HepG2 (cell line): ENCODE measurements around the gene LSM2. TPM values are rescaled to one million over a fixed set of nuclear protein-coding genes. Genes with fewer than 3 reads are reported as not detected.

Experiments used
- ATM ChIP-seq: fragments of 450-650 bp; IDR thresholded peaks from 2 replicates; pipeline ENCODE4 v1.7.1; 2017; ENCODE audit warnings: mild to moderate bottlenecking, borderline replicate concordance
- FOXC1 ChIP-seq: sonication (generic); formaldehyde crosslinking; IDR thresholded peaks from 2 replicates; pipeline ENCODE4 v1.8.0; 2022; ENCODE audit warnings: mild to moderate bottlenecking, missing genetic modification reagents, borderline replicate concordance
- ISX ChIP-seq: sonication (generic); formaldehyde crosslinking; conservative IDR thresholded peaks from 2 replicates; pipeline ENCODE4 v1.5.0; 2020; ENCODE audit warnings: missing genetic modification reagents
- MAZ ChIP-seq, 2 experiments: sonication (generic) in 1 of 2; formaldehyde crosslinking in 1 of 2; IDR thresholded peaks; 2 replicates each; pipeline versions ENCODE4 v1.5.0 to v1.6.1; 2012 to 2020; ENCODE audit warnings: low read depth in 2 of 2, mild to moderate bottlenecking in 2 of 2, borderline replicate concordance in 1 of 2, improper control_type of control experiment in 1 of 2, low read length in 1 of 2, missing genetic modification reagents in 1 of 2, moderate library complexity in 1 of 2
- MBD4 ChIP-seq: IDR thresholded peaks from 2 replicates; pipeline ENCODE4 v1.6.1; 2012; ENCODE audit warnings: low read length, inconsistent platforms, borderline replicate concordance
- NAIF1 ChIP-seq: sonication (generic); formaldehyde crosslinking; IDR thresholded peaks from 2 replicates; pipeline ENCODE4 v1.5.0; 2020; ENCODE audit warnings: mild to moderate bottlenecking, missing genetic modification reagents, borderline replicate concordance
- NFIC ChIP-seq: IDR thresholded peaks from 2 replicates; pipeline ENCODE4 v1.6.1; 2012; ENCODE audit warnings: mild to moderate bottlenecking, low read length, inconsistent platforms
- STAG1 ChIP-seq: sonication (generic); formaldehyde crosslinking; IDR thresholded peaks from 2 replicates; pipeline ENCODE4 v1.4.0; 2020; ENCODE audit warnings: missing genetic modification reagents
- U2AF1 ChIP-seq: fragments of 200-400 bp; formaldehyde crosslinking; optimal IDR thresholded peaks from 2 replicates; pipeline ENCODE3; 2017; ENCODE audit warnings: mild to moderate bottlenecking, low read depth, low read length
- ZBTB39 ChIP-seq: sonication (generic); formaldehyde crosslinking; IDR thresholded peaks from 2 replicates; pipeline ENCODE4 v1.5.0; 2020; ENCODE audit warnings: missing genetic modification reagents
- ZNF12 ChIP-seq: sonication (generic); formaldehyde crosslinking; IDR thresholded peaks from 2 replicates; pipeline ENCODE4 v1.5.0; 2020; ENCODE audit warnings: missing genetic modification reagents
- ZNF253 ChIP-seq: sonication (generic); formaldehyde crosslinking; IDR thresholded peaks from 2 replicates; pipeline ENCODE4 v1.8.0; 2022; ENCODE audit warnings: mild to moderate bottlenecking, missing genetic modification reagents, borderline replicate concordance
- ZNF552 ChIP-seq: sonication (generic); formaldehyde crosslinking; IDR thresholded peaks from 2 replicates; pipeline ENCODE4 v1.9.0; 2022; ENCODE audit warnings: missing genetic modification reagents, mild to moderate bottlenecking, borderline replicate concordance
- ZNF564 ChIP-seq: sonication (generic); formaldehyde crosslinking; IDR thresholded peaks from 2 replicates; pipeline ENCODE4 v1.8.1; 2023; ENCODE audit warnings: mild to moderate bottlenecking, missing genetic modification reagents
- ZNF572 ChIP-seq: sonication (generic); formaldehyde crosslinking; IDR thresholded peaks from 2 replicates; pipeline ENCODE4 v1.5.1; 2020; ENCODE audit warnings: mild to moderate bottlenecking, missing genetic modification reagents
- ZNF777 ChIP-seq: sonication (generic); formaldehyde crosslinking; IDR thresholded peaks from 2 replicates; pipeline ENCODE4 v1.4.0; 2020; ENCODE audit warnings: missing genetic modification reagents
- polyA plus RNA-seq, 8 experiments: library from polyadenylated mRNA; depleted of rRNA in 3 of 8; stranded (reverse) in 7 of 8; unstranded in 1 of 8; fragments of >200 nt; fragmentation: Illumina TruSeq in 4 of 8; extraction: Trizol in 4 of 8; gene quantifications; 2 replicates each; pipeline versions ENCODE4 v1.2.1 to v1.2.3, GENCODE V29; 2011 to 2016; ENCODE audit warnings: low read depth in 4 of 8, missing spikeins in 1 of 8, mixed read lengths in 1 of 8; ENCODE audit not compliant: insufficient read depth in 1 of 8
- total RNA-seq, 5 experiments: library from RNA; depleted of rRNA; stranded (reverse); fragments of >200 nt; fragmentation: Illumina TruSeq; extraction: Trizol; gene quantifications; 2 replicates each; pipeline ENCODE4 v1.2.3, GENCODE V29; 2016; ENCODE audit warnings: low read depth in 1 of 5
- TF ChIP-seq, protein P1 (sequence below): sonication (generic); formaldehyde crosslinking; IDR thresholded peaks from 2 replicates; pipeline ENCODE4 v1.5.1; 2020; ENCODE audit warnings: mild to moderate bottlenecking, missing genetic modification reagents
- TF ChIP-seq, protein P2 (sequence below): IDR thresholded peaks from 2 replicates; pipeline ENCODE4 v1.6.1; 2012; ENCODE audit warnings: inconsistent platforms
- TF ChIP-seq, protein P3 (sequence below): IDR thresholded peaks from 2 replicates; pipeline ENCODE4 v1.4.0; 2020; ENCODE audit warnings: mild to moderate bottlenecking, missing genetic modification reagents

The LSM2 gene
- total and polyA plus RNA-seq, 2 of the 13 experiments (the other 11 are each of a cell fraction or from before 2014, with no cell fraction given) = 69.4 to 90.5 TPM

GRCh38 chr6:31815025-31815838 is 8.5 kb upstream of the LSM2 start, which contains the start of the genes HSPA1A and HSPA1L (continued):
- TF ChIP-seq ZNF12 (CRISPR knock-in tag) (peak; percentile 34; the same call in 1 of the 2 replicates), ZNF777 (CRISPR knock-in tag) (no peak), NAIF1 (CRISPR knock-in tag) (no peak), MAZ (IDR thresholded peaks at IDR 0.05; ENCODE audit: borderline replicate concordance, low read depth, low read length) (peak; percentile 86; the same call in 1 of the 2 replicates), MAZ (CRISPR knock-in tag; IDR thresholded peaks at IDR 0.05; ENCODE audit: low read depth) (peak; percentile 40; the same call in 1 of the 2 replicates), FOXC1 (CRISPR knock-in tag) (peak; percentile 37; the same call in 1 of the 2 replicates), STAG1 (0 out of 2 replicates have a peak, but pooled peaks have one; percentile 5), ZNF572 (no peak), ZBTB39 (no peak), ZNF552 (CRISPR knock-in tag) (0 out of 2 replicates have a peak, but pooled peaks have one; percentile 28), ATM (no peak), ZNF564 (no peak), ISX (CRISPR knock-in tag) (no peak), NFIC (no peak), ZNF253 (CRISPR knock-in tag) (peak; percentile 65; the same call in 1 of the 2 replicates), MBD4 (no peak), U2AF1 (no peak)
- TF ChIP-seq, protein P1, sequence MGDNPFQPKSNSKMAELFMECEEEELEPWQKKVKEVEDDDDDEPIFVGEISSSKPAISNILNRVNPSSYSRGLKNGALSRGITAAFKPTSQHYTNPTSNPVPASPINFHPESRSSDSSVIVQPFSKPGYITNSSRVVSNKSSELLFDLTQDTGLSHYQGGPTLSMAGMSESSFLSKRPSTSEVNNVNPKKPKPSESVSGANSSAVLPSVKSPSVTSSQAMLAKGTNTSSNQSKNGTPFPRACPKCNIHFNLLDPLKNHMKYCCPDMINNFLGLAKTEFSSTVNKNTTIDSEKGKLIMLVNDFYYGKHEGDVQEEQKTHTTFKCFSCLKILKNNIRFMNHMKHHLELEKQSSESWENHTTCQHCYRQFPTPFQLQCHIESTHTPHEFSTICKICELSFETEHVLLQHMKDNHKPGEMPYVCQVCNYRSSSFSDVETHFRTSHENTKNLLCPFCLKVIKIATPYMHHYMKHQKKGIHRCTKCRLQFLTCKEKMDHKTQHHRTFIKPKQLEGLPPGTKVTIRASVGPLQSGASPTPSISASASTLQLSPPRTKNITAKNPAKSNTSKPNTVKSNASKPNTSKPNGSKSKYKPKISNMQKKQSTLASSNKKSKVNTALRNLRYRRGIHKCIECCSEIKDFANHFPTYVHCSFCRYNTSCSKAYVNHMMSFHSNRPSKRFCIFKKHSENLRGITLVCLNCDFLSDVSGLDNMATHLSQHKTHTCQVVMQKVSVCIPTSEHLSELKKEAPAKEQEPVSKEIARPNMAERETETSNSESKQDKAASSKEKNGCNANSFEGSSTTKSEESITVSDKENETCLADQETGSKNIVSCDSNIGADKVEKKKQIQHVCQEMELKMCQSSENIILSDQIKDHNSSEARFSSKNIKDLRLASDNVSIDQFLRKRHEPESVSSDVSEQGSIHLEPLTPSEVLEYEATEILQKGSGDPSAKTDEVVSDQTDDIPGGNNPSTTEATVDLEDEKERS (CRISPR knock-in tag) = no peak
- TF ChIP-seq, protein P2, sequence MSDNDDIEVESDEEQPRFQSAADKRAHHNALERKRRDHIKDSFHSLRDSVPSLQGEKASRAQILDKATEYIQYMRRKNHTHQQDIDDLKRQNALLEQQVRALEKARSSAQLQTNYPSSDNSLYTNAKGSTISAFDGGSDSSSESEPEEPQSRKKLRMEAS = peak; percentile 65; the same call in 1 of the 2 replicates
- TF ChIP-seq, protein P3, sequence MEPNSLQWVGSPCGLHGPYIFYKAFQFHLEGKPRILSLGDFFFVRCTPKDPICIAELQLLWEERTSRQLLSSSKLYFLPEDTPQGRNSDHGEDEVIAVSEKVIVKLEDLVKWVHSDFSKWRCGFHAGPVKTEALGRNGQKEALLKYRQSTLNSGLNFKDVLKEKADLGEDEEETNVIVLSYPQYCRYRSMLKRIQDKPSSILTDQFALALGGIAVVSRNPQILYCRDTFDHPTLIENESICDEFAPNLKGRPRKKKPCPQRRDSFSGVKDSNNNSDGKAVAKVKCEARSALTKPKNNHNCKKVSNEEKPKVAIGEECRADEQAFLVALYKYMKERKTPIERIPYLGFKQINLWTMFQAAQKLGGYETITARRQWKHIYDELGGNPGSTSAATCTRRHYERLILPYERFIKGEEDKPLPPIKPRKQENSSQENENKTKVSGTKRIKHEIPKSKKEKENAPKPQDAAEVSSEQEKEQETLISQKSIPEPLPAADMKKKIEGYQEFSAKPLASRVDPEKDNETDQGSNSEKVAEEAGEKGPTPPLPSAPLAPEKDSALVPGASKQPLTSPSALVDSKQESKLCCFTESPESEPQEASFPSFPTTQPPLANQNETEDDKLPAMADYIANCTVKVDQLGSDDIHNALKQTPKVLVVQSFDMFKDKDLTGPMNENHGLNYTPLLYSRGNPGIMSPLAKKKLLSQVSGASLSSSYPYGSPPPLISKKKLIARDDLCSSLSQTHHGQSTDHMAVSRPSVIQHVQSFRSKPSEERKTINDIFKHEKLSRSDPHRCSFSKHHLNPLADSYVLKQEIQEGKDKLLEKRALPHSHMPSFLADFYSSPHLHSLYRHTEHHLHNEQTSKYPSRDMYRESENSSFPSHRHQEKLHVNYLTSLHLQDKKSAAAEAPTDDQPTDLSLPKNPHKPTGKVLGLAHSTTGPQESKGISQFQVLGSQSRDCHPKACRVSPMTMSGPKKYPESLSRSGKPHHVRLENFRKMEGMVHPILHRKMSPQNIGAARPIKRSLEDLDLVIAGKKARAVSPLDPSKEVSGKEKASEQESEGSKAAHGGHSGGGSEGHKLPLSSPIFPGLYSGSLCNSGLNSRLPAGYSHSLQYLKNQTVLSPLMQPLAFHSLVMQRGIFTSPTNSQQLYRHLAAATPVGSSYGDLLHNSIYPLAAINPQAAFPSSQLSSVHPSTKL (CRISPR knock-in tag) = peak; percentile 38; the same call in 1 of the 2 replicates
